A549 (cell line): ENCODE data around the gene FAAH. TPM values are rescaled to one million over a fixed set of nuclear protein-coding genes. Genes with fewer than 3 reads are reported as not detected.

Experiments used
- ATAC-seq, 2 experiments: fragments of 200-7000 bp in 1 of 2; fragments of >200 bp in 1 of 2; cut with Nextera tagmentation in 1 of 2; cut with Tn5 transposase in 1 of 2; 3 replicates each; pipeline versions ENCODE4 v1.8.0 to v1.9.1; 2018 to 2020; ENCODE audit warnings: mild to moderate bottlenecking in 1 of 2, moderate library complexity in 1 of 2
- CTCF ChIA-PET: fragments of 300-600 bp; sonication (Branson Sonifier 250); formaldehyde crosslinking; extraction: SDS; loops from one replicate; lab custom pipeline; 2021; ENCODE audit warnings: antibody characterized with exemption, inconsistent platforms; lab: Yijun Ruan, JAX
- POLR2A ChIA-PET: fragments of 350-600 bp; formaldehyde crosslinking; extraction: SDS; loops from one replicate; lab custom pipeline; 2021; ENCODE audit warnings: antibody characterized with exemption, inconsistent platforms; lab: Yijun Ruan, JAX
- DNase-seq, 2 experiments: peaks; one replicate each; pipeline versions ENCODE4 v3.0.0 to v3.0.0-alpha.2; 2011 to 2016; ENCODE audit warnings: low read depth in 1 of 2, low spot score in 1 of 2
- FAIRE-seq: peaks from 2 replicates; lab custom pipeline; 2011; peaks lifted over from hg19 to GRCh38; lab: Jason Lieb, UNC
- H3K27ac ChIP-seq, 2 experiments: fragments of >200 bp; sonication (Bioruptor Twin); formaldehyde crosslinking; 3 replicates each; pipeline ENCODE4 v1.5.1; 2016 to 2017
- H3K4me1 ChIP-seq: fragments of >200 bp; sonication (Bioruptor Twin); formaldehyde crosslinking; 3 replicates; pipeline ENCODE4 v1.6.1; 2016
- H3K4me2 ChIP-seq: fragments of >200 bp; sonication (Bioruptor Twin); formaldehyde crosslinking; 3 replicates; pipeline ENCODE4 v1.6.1; 2016
- H3K4me3 ChIP-seq: fragments of >200 bp; sonication (Bioruptor Twin); formaldehyde crosslinking; 3 replicates; pipeline ENCODE4 v1.5.1; 2016
- H3K9me3 ChIP-seq: fragments of >200 bp; sonication (Bioruptor Twin); formaldehyde crosslinking; 3 replicates; pipeline ENCODE4 v1.6.1; 2016
- BHLHE40 ChIP-seq: IDR thresholded peaks from 2 replicates; pipeline ENCODE4 v1.6.1; 2012; ENCODE audit warnings: low read depth, low read length, inconsistent platforms
- FOSB ChIP-seq: fragments of 250-450 bp; sonication (Bioruptor Pico); IDR thresholded peaks from 2 replicates; pipeline ENCODE4 v1.5.0; 2020; ENCODE audit warnings: mild to moderate bottlenecking, moderate library complexity
- FOXS1 ChIP-seq: fragments of 250-450 bp; sonication (Bioruptor Pico); IDR thresholded peaks from 2 replicates; pipeline ENCODE4 v1.5.0; 2020; ENCODE audit warnings: mild to moderate bottlenecking, moderate library complexity
- HDAC2 ChIP-seq: fragments of 200-600 bp; sonication (generic); IDR thresholded peaks from 2 replicates; pipeline ENCODE4 v1.6.1; 2016
- HOXA7 ChIP-seq: fragments of 250-450 bp; sonication (Bioruptor Pico); IDR thresholded peaks from 2 replicates; pipeline ENCODE4 v1.5.0; 2020; ENCODE audit warnings: mild to moderate bottlenecking, moderate library complexity
- HOXB13 ChIP-seq: fragments of 250-450 bp; sonication (Bioruptor Pico); IDR thresholded peaks from 2 replicates; pipeline ENCODE4 v1.5.0; 2020; ENCODE audit warnings: low read depth, mild to moderate bottlenecking, moderate library complexity
- JUN ChIP-seq, 2 experiments: fragments of >200 bp; sonication (Bioruptor Twin); formaldehyde crosslinking; IDR thresholded peaks; 2 replicates in 1 of 2; 3 replicates in 1 of 2; pipeline ENCODE4 v1.6.1; 2016 to 2017
- JUNB ChIP-seq: fragments of >200 bp; sonication (Bioruptor Twin); formaldehyde crosslinking; IDR thresholded peaks from 2 replicates; pipeline ENCODE4 v1.6.1; 2016
- KDM5A ChIP-seq: fragments of 200-600 bp; sonication (generic); IDR thresholded peaks from 2 replicates; pipeline ENCODE4 v1.6.1; 2016; ENCODE audit warnings: antibody characterized with exemption, mild to moderate bottlenecking
- MAFK ChIP-seq: fragments of 450-650 bp; IDR thresholded peaks from 2 replicates; pipeline ENCODE4 v1.6.1; 2014; ENCODE audit not compliant: partially characterized antibody
- MAZ ChIP-seq: fragments of 150-350 bp; IDR thresholded peaks from 2 replicates; pipeline ENCODE4 v1.6.1; 2014; ENCODE audit warnings: antibody characterized with exemption, low read depth, low read length, borderline replicate concordance
- NFE2L2 ChIP-seq: fragments of 150-350 bp; conservative IDR thresholded peaks from 2 replicates; pipeline ENCODE4 v1.6.1; 2014; ENCODE audit warnings: low read length
- POLR2A ChIP-seq: IDR thresholded peaks from 2 replicates; pipeline ENCODE4 v1.6.1; 2012; ENCODE audit warnings: mild to moderate bottlenecking, low read length
- POLR2AphosphoS2 ChIP-seq: conservative IDR thresholded peaks from 2 replicates; pipeline ENCODE4 v1.6.1; 2012; ENCODE audit warnings: low read length, improper control_type of control experiment, inconsistent platforms
- RAD21 ChIP-seq, 2 experiments: fragments of >200 bp in 1 of 2; sonication (Bioruptor Twin) in 1 of 2; formaldehyde crosslinking in 1 of 2; IDR thresholded peaks in 1 of 2; conservative IDR thresholded peaks in 1 of 2; 2 replicates in 1 of 2; 3 replicates in 1 of 2; pipeline ENCODE4 v1.6.1; 2012 to 2018; ENCODE audit warnings: inconsistent platforms in 1 of 2
- RNF2 ChIP-seq: fragments of 200-600 bp; sonication (generic); IDR thresholded peaks from 2 replicates; pipeline ENCODE4 v1.6.1; 2016; ENCODE audit warnings: low read depth, mild to moderate bottlenecking, antibody characterized with exemption, moderate library complexity, borderline replicate concordance
- TP53 ChIP-seq: fragments of 250-450 bp; sonication (Bioruptor Pico); IDR thresholded peaks from 2 replicates; pipeline ENCODE4 v1.5.0; 2021; ENCODE audit warnings: mild to moderate bottlenecking, moderate library complexity
- WGBS: methylation state at CpG from one replicate; pipeline ENCODE4 v1.1.6; 2017; ENCODE audit errors: missing lambda C conversion rate; 5-methylcytosine and 5-hydroxymethylcytosine counted together
- polyA plus RNA-seq, 4 experiments: library from polyadenylated mRNA; depleted of rRNA in 3 of 4; stranded (reverse); fragments of >200 nt; fragmentation: RNase III in 1 of 4; extraction: RNeasy Plus Mini Kit Qiagen cat#74134 plus additional on column Dnase treatment in 1 of 4; gene quantifications; 2 replicates in 3 of 4; 3 replicates in 1 of 4; pipeline ENCODE4 v1.2.3, GENCODE V29; 2011 to 2017
- TF ChIP-seq, protein P1 (sequence below): fragments of 250-450 bp; sonication (Bioruptor Pico); IDR thresholded peaks from 2 replicates; pipeline ENCODE4 v1.5.0; 2021; ENCODE audit warnings: mild to moderate bottlenecking, moderate library complexity, borderline replicate concordance
- TF ChIP-seq, protein P2 (sequence below): IDR thresholded peaks from 2 replicates; pipeline ENCODE4 v1.6.1; 2012; ENCODE audit warnings: low read depth, borderline replicate concordance
- TF ChIP-seq, protein P3 (sequence below): fragments of 250-450 bp; sonication (Bioruptor Pico); IDR thresholded peaks from 2 replicates; pipeline ENCODE4 v1.5.0; 2020; ENCODE audit warnings: low read depth, mild to moderate bottlenecking, moderate library complexity
- TF ChIP-seq, protein P4 (sequence below): fragments of >200 bp; sonication (Bioruptor Twin); formaldehyde crosslinking; IDR thresholded peaks from 3 replicates; pipeline ENCODE4 v1.6.1; 2016
- TF ChIP-seq, protein P5 (sequence below): fragments of >200 bp; sonication (Bioruptor Twin); formaldehyde crosslinking; IDR thresholded peaks from 3 replicates; pipeline ENCODE4 v1.5.1; 2016
- TF ChIP-seq, protein P6 (sequence below): fragments of 200-600 bp; sonication (generic); IDR thresholded peaks from 2 replicates; pipeline ENCODE4 v1.6.1; 2016; ENCODE audit warnings: antibody characterized with exemption, mild to moderate bottlenecking, moderate library complexity

FAAH gene
- polyA plus RNA-seq, 2 of the 4 experiments (the other 2 are of a cell fraction), result 1.2 to 1.3 TPM

DNA sequence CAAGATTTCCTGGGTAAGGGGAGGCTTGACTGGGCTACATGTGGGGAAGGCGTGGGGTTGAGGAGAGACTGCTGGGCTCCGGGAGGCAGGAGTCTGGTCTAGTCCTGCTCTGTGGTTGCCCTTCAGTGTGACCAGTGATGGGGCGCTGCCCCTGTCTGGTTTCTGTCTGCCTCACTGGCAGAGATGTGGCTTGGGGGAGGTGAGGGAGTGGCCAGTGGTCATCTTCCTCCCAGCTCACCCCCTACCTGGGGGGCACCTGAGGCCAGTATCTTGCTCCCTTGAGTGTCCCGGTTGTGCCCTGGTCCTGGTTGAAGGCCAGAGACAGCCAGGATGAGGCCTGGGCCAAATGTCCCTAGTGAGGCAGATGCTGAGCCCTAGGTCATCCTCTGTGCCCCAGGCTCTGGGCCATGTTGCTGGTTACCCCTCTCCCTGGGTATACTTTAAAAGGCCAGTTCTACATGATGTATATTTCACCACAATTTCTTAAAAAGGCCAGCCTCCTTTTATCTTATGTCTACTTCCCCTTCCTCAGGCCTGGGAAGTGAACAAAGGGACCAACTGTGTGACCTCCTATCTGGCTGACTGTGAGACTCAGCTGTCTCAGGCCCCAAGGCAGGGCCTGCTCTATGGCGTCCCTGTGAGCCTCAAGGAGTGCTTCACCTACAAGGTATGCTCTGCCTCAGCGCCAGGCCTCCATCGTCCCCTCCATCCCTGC lies 10.5 kb downstream of the FAAH start:
- 77% methylated on average over 6 of the region's 7 CpGs for WGBS
- Histone ChIP-seq H3K4me1 (peaks cover 8% of the 10 kb centered on the region), H3K27ac (no peak overlapping the region), H3K9me3 (no peaks in the 10 kb centered on the region), H3K4me3 (no peak overlapping the region), H3K4me2 (no peak overlapping the region)
- FAIRE-seq (no peak), ATAC-seq (no peak), DNase-seq (no peak)
- CTCF ChIA-PET, result interaction anchor here (0.8 to 7.1 kb wide), 8 partner anchors 15 to 124 kb away, joined by 3 to 49 read pairs (median 4); no protein-coding TSS in a partner anchor
- POLR2A ChIA-PET, result no interaction called here
- no peak for TF ChIP-seq RNF2
- no peak for TF ChIP-seq MAZ
- TF ChIP-seq, protein P1, sequence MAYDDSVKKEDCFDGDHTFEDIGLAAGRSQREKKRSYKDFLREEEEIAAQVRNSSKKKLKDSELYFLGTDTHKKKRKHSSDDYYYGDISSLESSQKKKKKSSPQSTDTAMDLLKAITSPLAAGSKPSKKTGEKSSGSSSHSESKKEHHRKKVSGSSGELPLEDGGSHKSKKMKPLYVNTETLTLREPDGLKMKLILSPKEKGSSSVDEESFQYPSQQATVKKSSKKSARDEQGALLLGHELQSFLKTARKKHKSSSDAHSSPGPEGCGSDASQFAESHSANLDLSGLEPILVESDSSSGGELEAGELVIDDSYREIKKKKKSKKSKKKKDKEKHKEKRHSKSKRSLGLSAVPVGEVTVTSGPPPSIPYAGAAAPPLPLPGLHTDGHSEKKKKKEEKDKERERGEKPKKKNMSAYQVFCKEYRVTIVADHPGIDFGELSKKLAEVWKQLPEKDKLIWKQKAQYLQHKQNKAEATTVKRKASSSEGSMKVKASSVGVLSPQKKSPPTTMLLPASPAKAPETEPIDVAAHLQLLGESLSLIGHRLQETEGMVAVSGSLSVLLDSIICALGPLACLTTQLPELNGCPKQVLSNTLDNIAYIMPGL (CRISPR knock-in tag), result no peak
- TF ChIP-seq, protein P2, sequence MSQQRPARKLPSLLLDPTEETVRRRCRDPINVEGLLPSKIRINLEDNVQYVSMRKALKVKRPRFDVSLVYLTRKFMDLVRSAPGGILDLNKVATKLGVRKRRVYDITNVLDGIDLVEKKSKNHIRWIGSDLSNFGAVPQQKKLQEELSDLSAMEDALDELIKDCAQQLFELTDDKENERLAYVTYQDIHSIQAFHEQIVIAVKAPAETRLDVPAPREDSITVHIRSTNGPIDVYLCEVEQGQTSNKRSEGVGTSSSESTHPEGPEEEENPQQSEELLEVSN, result no peak
- TF ChIP-seq RAD21 (conservative IDR thresholded peaks at IDR 0.05 in 1 of 2, IDR thresholded peaks at IDR 0.05 in 1 of 2), result no peak
- TF ChIP-seq, protein P3, sequence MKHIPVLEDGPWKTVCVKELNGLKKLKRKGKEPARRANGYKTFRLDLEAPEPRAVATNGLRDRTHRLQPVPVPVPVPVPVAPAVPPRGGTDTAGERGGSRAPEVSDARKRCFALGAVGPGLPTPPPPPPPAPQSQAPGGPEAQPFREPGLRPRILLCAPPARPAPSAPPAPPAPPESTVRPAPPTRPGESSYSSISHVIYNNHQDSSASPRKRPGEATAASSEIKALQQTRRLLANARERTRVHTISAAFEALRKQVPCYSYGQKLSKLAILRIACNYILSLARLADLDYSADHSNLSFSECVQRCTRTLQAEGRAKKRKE, result no peak
- no peak for TF ChIP-seq HOXA7 (CRISPR knock-in tag)
- no peak for TF ChIP-seq HOXB13

DNA sequence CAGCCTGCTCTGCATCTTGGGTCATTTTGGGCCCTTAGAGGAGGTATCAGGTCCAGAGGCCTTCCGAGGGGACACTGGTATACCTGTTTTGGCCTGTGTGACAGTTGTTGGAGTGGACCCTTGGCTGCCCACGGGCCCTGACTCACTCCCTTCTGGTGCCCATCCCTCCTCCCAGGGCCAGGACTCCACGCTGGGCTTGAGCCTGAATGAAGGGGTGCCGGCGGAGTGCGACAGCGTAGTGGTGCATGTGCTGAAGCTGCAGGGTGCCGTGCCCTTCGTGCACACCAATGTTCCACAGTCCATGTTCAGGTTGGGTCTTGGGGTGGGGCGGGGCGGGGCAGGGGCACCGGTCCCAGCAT lies 11.1 kb downstream of the FAAH start:
- no peak overlapping the region for H3K27ac ChIP-seq
- H3K4me3 ChIP-seq, result no peak overlapping the region
- DNase-seq, result no peak
- no peak for FAIRE-seq
- H3K9me3 ChIP-seq, result no peaks in the 10 kb centered on the region
- TF ChIP-seq KDM5A (no peak), HDAC2 (no peak), TP53 (CRISPR knock-in tag) (no peak), MAFK (no peak), JUNB (no peak), FOSB (CRISPR knock-in tag) (no peak), FOXS1 (CRISPR knock-in tag) (no peak), BHLHE40 (no peak), JUN (IDR thresholded peaks at IDR 0.05) (no peak), HOXA7 (CRISPR knock-in tag) (no peak), MAZ (no peak), POLR2A (no peak), POLR2AphosphoS2 (no peak), NFE2L2 (no peak)
- TF ChIP-seq, protein P1 (CRISPR knock-in tag), result no peak
- TF ChIP-seq, protein P4, sequence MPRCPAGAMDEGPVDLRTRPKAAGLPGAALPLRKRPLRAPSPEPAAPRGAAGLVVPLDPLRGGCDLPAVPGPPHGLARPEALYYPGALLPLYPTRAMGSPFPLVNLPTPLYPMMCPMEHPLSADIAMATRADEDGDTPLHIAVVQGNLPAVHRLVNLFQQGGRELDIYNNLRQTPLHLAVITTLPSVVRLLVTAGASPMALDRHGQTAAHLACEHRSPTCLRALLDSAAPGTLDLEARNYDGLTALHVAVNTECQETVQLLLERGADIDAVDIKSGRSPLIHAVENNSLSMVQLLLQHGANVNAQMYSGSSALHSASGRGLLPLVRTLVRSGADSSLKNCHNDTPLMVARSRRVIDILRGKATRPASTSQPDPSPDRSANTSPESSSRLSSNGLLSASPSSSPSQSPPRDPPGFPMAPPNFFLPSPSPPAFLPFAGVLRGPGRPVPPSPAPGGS, result no peak
- TF ChIP-seq, protein P5, sequence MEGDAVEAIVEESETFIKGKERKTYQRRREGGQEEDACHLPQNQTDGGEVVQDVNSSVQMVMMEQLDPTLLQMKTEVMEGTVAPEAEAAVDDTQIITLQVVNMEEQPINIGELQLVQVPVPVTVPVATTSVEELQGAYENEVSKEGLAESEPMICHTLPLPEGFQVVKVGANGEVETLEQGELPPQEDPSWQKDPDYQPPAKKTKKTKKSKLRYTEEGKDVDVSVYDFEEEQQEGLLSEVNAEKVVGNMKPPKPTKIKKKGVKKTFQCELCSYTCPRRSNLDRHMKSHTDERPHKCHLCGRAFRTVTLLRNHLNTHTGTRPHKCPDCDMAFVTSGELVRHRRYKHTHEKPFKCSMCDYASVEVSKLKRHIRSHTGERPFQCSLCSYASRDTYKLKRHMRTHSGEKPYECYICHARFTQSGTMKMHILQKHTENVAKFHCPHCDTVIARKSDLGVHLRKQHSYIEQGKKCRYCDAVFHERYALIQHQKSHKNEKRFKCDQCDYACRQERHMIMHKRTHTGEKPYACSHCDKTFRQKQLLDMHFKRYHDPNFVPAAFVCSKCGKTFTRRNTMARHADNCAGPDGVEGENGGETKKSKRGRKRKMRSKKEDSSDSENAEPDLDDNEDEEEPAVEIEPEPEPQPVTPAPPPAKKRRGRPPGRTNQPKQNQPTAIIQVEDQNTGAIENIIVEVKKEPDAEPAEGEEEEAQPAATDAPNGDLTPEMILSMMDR, result no peak
- TF ChIP-seq, protein P2, result no peak
- TF ChIP-seq, protein P6, sequence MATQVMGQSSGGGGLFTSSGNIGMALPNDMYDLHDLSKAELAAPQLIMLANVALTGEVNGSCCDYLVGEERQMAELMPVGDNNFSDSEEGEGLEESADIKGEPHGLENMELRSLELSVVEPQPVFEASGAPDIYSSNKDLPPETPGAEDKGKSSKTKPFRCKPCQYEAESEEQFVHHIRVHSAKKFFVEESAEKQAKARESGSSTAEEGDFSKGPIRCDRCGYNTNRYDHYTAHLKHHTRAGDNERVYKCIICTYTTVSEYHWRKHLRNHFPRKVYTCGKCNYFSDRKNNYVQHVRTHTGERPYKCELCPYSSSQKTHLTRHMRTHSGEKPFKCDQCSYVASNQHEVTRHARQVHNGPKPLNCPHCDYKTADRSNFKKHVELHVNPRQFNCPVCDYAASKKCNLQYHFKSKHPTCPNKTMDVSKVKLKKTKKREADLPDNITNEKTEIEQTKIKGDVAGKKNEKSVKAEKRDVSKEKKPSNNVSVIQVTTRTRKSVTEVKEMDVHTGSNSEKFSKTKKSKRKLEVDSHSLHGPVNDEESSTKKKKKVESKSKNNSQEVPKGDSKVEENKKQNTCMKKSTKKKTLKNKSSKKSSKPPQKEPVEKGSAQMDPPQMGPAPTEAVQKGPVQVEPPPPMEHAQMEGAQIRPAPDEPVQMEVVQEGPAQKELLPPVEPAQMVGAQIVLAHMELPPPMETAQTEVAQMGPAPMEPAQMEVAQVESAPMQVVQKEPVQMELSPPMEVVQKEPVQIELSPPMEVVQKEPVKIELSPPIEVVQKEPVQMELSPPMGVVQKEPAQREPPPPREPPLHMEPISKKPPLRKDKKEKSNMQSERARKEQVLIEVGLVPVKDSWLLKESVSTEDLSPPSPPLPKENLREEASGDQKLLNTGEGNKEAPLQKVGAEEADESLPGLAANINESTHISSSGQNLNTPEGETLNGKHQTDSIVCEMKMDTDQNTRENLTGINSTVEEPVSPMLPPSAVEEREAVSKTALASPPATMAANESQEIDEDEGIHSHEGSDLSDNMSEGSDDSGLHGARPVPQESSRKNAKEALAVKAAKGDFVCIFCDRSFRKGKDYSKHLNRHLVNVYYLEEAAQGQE, result no peak
- 22% methylated on average over 1 of the region's 12 CpGs for WGBS
- ATAC-seq, result no peak
- CTCF ChIA-PET, result interaction anchor here (0.8 to 7.1 kb wide), 8 partner anchors 13 to 142 kb away, joined by 3 to 49 read pairs (median 4); a partner anchor contains a TSS
- H3K4me2 ChIP-seq, result no peak overlapping the region
- POLR2A ChIA-PET, result no interaction called here
- peaks cover 8% of the 10 kb centered on the region for H3K4me1 ChIP-seq
